SK-N-MC (cell line): ENCODE results near the gene RARRES2.
A peak's percentile ranks its signal among the peaks of the same experiment; 100 is the strongest.

Source experiments
- EZH2 ChIP-seq: fragments of 200-600 bp; sonication (generic); IDR thresholded peaks from one replicate; pipeline ENCODE4 v1.6.1; 2017; ENCODE audit warnings: antibody characterized with exemption
- POLR2AphosphoS5 ChIP-seq: IDR thresholded peaks from 2 replicates; pipeline ENCODE4 v1.6.1; 2012; ENCODE audit warnings: mild to moderate bottlenecking, low read depth, low read length, borderline replicate concordance

DNA sequence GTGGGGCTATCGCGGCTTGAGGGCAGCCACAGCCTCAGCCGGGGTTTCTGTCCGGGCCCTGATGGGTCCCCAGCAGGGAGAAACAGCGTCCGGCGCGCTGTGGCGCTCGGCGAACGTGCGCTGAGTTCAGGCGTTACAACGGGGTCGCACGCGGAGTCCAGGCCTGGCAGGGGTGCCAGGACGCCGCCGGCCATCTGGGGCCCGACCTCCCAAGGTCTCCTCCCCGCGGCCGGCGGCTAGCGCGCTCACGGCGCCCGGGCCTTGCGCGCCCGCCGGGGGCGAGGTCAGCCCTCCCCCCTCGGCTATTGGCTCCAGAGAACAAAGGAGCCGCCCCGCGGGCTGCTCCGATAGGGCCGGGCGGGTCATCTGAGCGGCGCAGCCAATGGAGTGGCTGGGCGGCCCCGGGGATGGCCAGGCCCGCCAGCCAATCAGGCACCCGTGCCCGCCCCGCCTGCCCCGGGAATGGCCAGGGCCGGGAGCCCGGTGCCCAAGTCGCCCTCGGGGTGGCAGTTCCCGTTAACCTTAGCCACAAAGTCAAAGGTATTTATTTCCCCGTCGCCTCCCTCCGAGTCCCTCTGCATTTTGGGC is 37.5 kb upstream of the RARRES2 start, which contains the start of gene ZNF775:
- TF ChIP-seq EZH2 = no peak
- TF ChIP-seq POLR2AphosphoS5 = peak; percentile 90
